K562 (cell line): ENCODE data around the gene CRB2. TPM values are rescaled to one million over a fixed set of nuclear protein-coding genes. Genes with fewer than 3 reads are reported as not detected.

Experiments used
- CCNT2 ChIP-seq: IDR thresholded peaks from 2 replicates; pipeline ENCODE4 v1.6.1; 2011; ENCODE audit warnings: borderline replicate concordance, low read depth, mild to moderate bottlenecking, moderate library complexity, mixed read lengths, low read length; ENCODE audit not compliant: insufficient read length; ENCODE audit errors: extremely low read depth
- ERF ChIP-seq: fragments of 450-650 bp; formaldehyde crosslinking; IDR thresholded peaks from 2 replicates; pipeline ENCODE4 v1.4.0; 2020; ENCODE audit warnings: mild to moderate bottlenecking, mixed read lengths
- NCOA1 ChIP-seq: fragments of 450-650 bp; IDR thresholded peaks from 2 replicates; pipeline ENCODE4 v1.6.1; 2016; ENCODE audit warnings: low read depth
- NR3C1 ChIP-seq: sonication (generic); formaldehyde crosslinking; IDR thresholded peaks from 2 replicates; pipeline ENCODE4 v1.8.1; 2022; ENCODE audit warnings: missing genetic modification reagents
- POLR2AphosphoS2 ChIP-seq: IDR thresholded peaks from 2 replicates; pipeline ENCODE4 v1.6.1; 2012; ENCODE audit warnings: low read length, improper control_type of control experiment
- RFX5 ChIP-seq: IDR thresholded peaks from 2 replicates; pipeline ENCODE4 v1.6.1; 2011; ENCODE audit warnings: low read depth, mild to moderate bottlenecking, improper control_type of control experiment, low read length
- SPI1 ChIP-seq: IDR thresholded peaks from 2 replicates; pipeline ENCODE4 v1.6.1; 2011; ENCODE audit warnings: low read depth, low read length, control low read depth, borderline replicate concordance
- VEZF1 ChIP-seq: fragments of 200-800 bp; sonication (Bioruptor generic); IDR thresholded peaks from 2 replicates; pipeline ENCODE4 v1.6.1; 2017; ENCODE audit warnings: missing genetic modification characterization, missing compliant biosample characterization
- ZBTB40 ChIP-seq, 2 experiments: fragments of 450-650 bp in 1 of 2; sonication (generic) in 1 of 2; formaldehyde crosslinking in 1 of 2; IDR thresholded peaks; 2 replicates each; pipeline versions ENCODE4 v1.7.1 to v1.9.0; 2016 to 2022; ENCODE audit warnings: inconsistent platforms in 1 of 2, mild to moderate bottlenecking in 1 of 2, missing genetic modification reagents in 1 of 2
- ZC3H8 ChIP-seq: fragments of 450-650 bp; IDR thresholded peaks from 2 replicates; pipeline ENCODE4 v1.6.1; 2017
- ZNF143 ChIP-seq: sonication (generic); formaldehyde crosslinking; IDR thresholded peaks from 2 replicates; pipeline ENCODE4 v1.9.0; 2022; ENCODE audit warnings: mild to moderate bottlenecking, missing genetic modification reagents
- ZNF217 ChIP-seq: sonication (generic); formaldehyde crosslinking; IDR thresholded peaks from 2 replicates; pipeline ENCODE4 v1.8.0; 2022; ENCODE audit warnings: mild to moderate bottlenecking, missing genetic modification reagents
- ZNF253 ChIP-seq: fragments of 250-450 bp; sonication (Bioruptor Pico); conservative IDR thresholded peaks from 2 replicates; pipeline ENCODE4 v1.6.1; 2021; ENCODE audit warnings: mild to moderate bottlenecking
- ZSCAN29 ChIP-seq: fragments of 450-650 bp; IDR thresholded peaks from 2 replicates; pipeline ENCODE4 v1.6.1; 2017
- polyA plus RNA-seq, 8 experiments: library from polyadenylated mRNA; depleted of rRNA in 4 of 8; stranded (reverse) in 5 of 8; unstranded in 3 of 8; fragments of >200 nt; fragmentation: Nextera tagmentation in 2 of 8; fragmentation: Illumina TruSeq in 1 of 8; extraction: Ambion mirVana in 2 of 8; extraction: Trizol in 1 of 8; gene quantifications; 2 replicates each; pipeline versions ENCODE4 v1.2.1 to v1.2.3, GENCODE V29; 2011 to 2014; ENCODE audit warnings: inconsistent platforms in 1 of 8, missing spikeins in 1 of 8
- total RNA-seq, 7 experiments: library from RNA; depleted of rRNA in 6 of 7; stranded (reverse); fragments of >200 nt in 6 of 7; fragmentation: Illumina TruSeq in 2 of 7; extraction: Trizol in 2 of 7; gene quantifications; 2 replicates each; pipeline versions ENCODE4 v1.2.1 to v1.2.3, GENCODE V29; 2011 to 2021; ENCODE audit warnings: low replicate concordance in 1 of 7
- TF ChIP-seq, protein P1 (sequence below): fragments of 450-650 bp; formaldehyde crosslinking; IDR thresholded peaks from 2 replicates; pipeline ENCODE4 v1.4.0; 2022; ENCODE audit warnings: missing genetic modification characterization

CRB2 gene
- total and polyA plus RNA-seq, 9 of the 15 experiments (the other 6 are each of a cell fraction or from before 2014, with no cell fraction given), result 0.13 to 1.2 (median 0.25) TPM; not detected in 2

GRCh38 chr9:123347289-123348060, 8.5 kb upstream of the CRB2 start (continued):
- no peak for TF ChIP-seq POLR2AphosphoS2
- TF ChIP-seq ZNF143 (CRISPR knock-in tag), result 0 out of 2 replicates have a peak, but pooled peaks have one; percentile 36
- no peak for TF ChIP-seq ZNF217 (CRISPR knock-in tag)
- no peak for TF ChIP-seq RFX5
- TF ChIP-seq, protein P1, sequence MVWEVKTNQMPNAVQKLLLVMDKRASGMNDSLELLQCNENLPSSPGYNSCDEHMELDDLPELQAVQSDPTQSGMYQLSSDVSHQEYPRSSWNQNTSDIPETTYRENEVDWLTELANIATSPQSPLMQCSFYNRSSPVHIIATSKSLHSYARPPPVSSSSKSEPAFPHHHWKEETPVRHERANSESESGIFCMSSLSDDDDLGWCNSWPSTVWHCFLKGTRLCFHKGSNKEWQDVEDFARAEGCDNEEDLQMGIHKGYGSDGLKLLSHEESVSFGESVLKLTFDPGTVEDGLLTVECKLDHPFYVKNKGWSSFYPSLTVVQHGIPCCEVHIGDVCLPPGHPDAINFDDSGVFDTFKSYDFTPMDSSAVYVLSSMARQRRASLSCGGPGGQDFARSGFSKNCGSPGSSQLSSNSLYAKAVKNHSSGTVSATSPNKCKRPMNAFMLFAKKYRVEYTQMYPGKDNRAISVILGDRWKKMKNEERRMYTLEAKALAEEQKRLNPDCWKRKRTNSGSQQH (CRISPR knock-in tag), result 0 out of 2 replicates have a peak, but pooled peaks have one; percentile 62
- TF ChIP-seq ZBTB40 (IDR thresholded peaks at IDR 0.05), result no peak
- TF ChIP-seq ZBTB40 (CRISPR knock-in tag; IDR thresholded peaks at IDR 0.05), result no peak
- no peak for TF ChIP-seq ERF
- TF ChIP-seq SPI1, result no peak
- no peak for TF ChIP-seq CCNT2
- no peak for TF ChIP-seq VEZF1
- no peak for TF ChIP-seq ZNF253 (CRISPR knock-in tag)
- TF ChIP-seq NCOA1, result peak; percentile 22; the same call in 1 of the 2 replicates
- TF ChIP-seq NR3C1, result no peak
- TF ChIP-seq ZC3H8, result no peak
- no peak for TF ChIP-seq ZSCAN29
